ENCODE data around the gene SMYD4.
A peak's percentile ranks its signal among the peaks of the same experiment; 100 is the strongest.

- TF ChIP-seq HOXA7 (CRISPR knock-in tag; IDR thresholded peaks at IDR 0.05; ENCODE audit: borderline replicate concordance), result no peak
- TF ChIP-seq, protein P1, sequence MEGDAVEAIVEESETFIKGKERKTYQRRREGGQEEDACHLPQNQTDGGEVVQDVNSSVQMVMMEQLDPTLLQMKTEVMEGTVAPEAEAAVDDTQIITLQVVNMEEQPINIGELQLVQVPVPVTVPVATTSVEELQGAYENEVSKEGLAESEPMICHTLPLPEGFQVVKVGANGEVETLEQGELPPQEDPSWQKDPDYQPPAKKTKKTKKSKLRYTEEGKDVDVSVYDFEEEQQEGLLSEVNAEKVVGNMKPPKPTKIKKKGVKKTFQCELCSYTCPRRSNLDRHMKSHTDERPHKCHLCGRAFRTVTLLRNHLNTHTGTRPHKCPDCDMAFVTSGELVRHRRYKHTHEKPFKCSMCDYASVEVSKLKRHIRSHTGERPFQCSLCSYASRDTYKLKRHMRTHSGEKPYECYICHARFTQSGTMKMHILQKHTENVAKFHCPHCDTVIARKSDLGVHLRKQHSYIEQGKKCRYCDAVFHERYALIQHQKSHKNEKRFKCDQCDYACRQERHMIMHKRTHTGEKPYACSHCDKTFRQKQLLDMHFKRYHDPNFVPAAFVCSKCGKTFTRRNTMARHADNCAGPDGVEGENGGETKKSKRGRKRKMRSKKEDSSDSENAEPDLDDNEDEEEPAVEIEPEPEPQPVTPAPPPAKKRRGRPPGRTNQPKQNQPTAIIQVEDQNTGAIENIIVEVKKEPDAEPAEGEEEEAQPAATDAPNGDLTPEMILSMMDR (tag by site-specific recombination; IDR thresholded peaks at IDR 0.05), result no peak
- TF ChIP-seq, protein P2, sequence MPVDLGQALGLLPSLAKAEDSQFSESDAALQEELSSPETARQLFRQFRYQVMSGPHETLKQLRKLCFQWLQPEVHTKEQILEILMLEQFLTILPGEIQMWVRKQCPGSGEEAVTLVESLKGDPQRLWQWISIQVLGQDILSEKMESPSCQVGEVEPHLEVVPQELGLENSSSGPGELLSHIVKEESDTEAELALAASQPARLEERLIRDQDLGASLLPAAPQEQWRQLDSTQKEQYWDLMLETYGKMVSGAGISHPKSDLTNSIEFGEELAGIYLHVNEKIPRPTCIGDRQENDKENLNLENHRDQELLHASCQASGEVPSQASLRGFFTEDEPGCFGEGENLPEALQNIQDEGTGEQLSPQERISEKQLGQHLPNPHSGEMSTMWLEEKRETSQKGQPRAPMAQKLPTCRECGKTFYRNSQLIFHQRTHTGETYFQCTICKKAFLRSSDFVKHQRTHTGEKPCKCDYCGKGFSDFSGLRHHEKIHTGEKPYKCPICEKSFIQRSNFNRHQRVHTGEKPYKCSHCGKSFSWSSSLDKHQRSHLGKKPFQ (tag by site-specific recombination; IDR thresholded peaks at IDR 0.05), result peak; percentile 95
- no peak for TF ChIP-seq ZNF704 (tag by site-specific recombination; IDR thresholded peaks at IDR 0.05)
- no peak for TF ChIP-seq ZFP3 (tag by site-specific recombination; IDR thresholded peaks at IDR 0.05; ENCODE audit: low read depth)
- no peak for TF ChIP-seq ZNF670 (tag by site-specific recombination; IDR thresholded peaks at IDR 0.05; ENCODE audit: low read depth)
- TF ChIP-seq ZNF311 (tag by site-specific recombination; IDR thresholded peaks at IDR 0.05; ENCODE audit: borderline replicate concordance), result no peak
- no peak for TF ChIP-seq REST (tag by site-specific recombination; IDR thresholded peaks at IDR 0.05)
- TF ChIP-seq ZNF37A (tag by site-specific recombination; IDR thresholded peaks at IDR 0.05), result no peak
- no peak for TF ChIP-seq ZBTB49 (tag by site-specific recombination; IDR thresholded peaks at IDR 0.05; ENCODE audit: low read depth)
- no peak for TF ChIP-seq ZNF138 (tag by site-specific recombination; IDR thresholded peaks at IDR 0.05; ENCODE audit: borderline replicate concordance)
These were observed 50.1 kb downstream of the SMYD4 start for GRCh38 chr17:1779571-1780131.

Data from HEK293 (cell line).